GM12892 (cell line): ENCODE results near the gene IL1RAP.

Source experiments
- POLR2A ChIP-seq: IDR thresholded peaks from 2 replicates; pipeline ENCODE4 v1.6.1; 2011; ENCODE audit warnings: low read depth, low read length, control low read depth
- POLR2AphosphoS5 ChIP-seq: IDR thresholded peaks from 2 replicates; pipeline ENCODE4 v1.6.1; 2011; ENCODE audit warnings: low read depth, low read length, control low read depth
- TAF1 ChIP-seq: IDR thresholded peaks from 2 replicates; pipeline ENCODE4 v1.6.1; 2011; ENCODE audit warnings: low read depth, mild to moderate bottlenecking, control low read depth, low read length, borderline replicate concordance

GRCh38 chr3:190497811-190498210 is 16.1 kb upstream of the IL1RAP start:
- TF ChIP-seq TAF1 (no peak), POLR2A (no peak), POLR2AphosphoS5 (no peak)
